Glutamatergic neuron (in vitro differentiated cells): ENCODE measurements around the gene OR4F15. TPM values are rescaled to one million over a fixed set of nuclear protein-coding genes. Genes with fewer than 3 reads are reported as not detected.
"Not testable (repeated sequence)": the region's sequence is repeated elsewhere in the genome, so short reads cannot be mapped to it uniquely, and the experiment has no call there.

Experiments used
- DNase-seq: peaks from one replicate; pipeline ENCODE4 v3.0.0; 2022
- H3K27ac Mint-ChIP-seq: one replicate; pipeline ENCODE4 v1.8.0; 2020; ENCODE audit warnings: mild to moderate bottlenecking, mixed read lengths, inconsistent platforms; ENCODE audit not compliant: unreplicated experiment
- H3K27me3 Mint-ChIP-seq: one replicate; pipeline ENCODE4 v1.8.0; 2020; ENCODE audit warnings: mild to moderate bottlenecking, moderate library complexity, mixed read lengths, inconsistent platforms; ENCODE audit not compliant: unreplicated experiment
- H3K36me3 Mint-ChIP-seq: one replicate; pipeline ENCODE4 v1.8.0; 2020; ENCODE audit warnings: mild to moderate bottlenecking, mixed read lengths, inconsistent platforms; ENCODE audit not compliant: unreplicated experiment
- H3K4me1 Mint-ChIP-seq: one replicate; pipeline ENCODE4 v1.8.0; 2020; ENCODE audit warnings: mild to moderate bottlenecking, low read depth, mixed read lengths, inconsistent platforms; ENCODE audit not compliant: unreplicated experiment
- H3K4me3 Mint-ChIP-seq: one replicate; pipeline ENCODE4 v1.8.0; 2020; ENCODE audit warnings: mild to moderate bottlenecking, mixed read lengths, inconsistent platforms; ENCODE audit not compliant: unreplicated experiment
- H3K9me3 Mint-ChIP-seq: one replicate; pipeline ENCODE4 v1.8.0; 2020; ENCODE audit warnings: mild to moderate bottlenecking, moderate library complexity, mixed read lengths, inconsistent platforms; ENCODE audit not compliant: unreplicated experiment
- total RNA-seq: library from RNA; stranded (reverse); fragmentation: NEBNext Ultra II Directional; extraction: Animal tissue kit (Norgen Biotek cat#: 25700); gene quantifications from one replicate; pipeline ENCODE4 v1.2.1, GENCODE V29; 2021; ENCODE audit not compliant: unreplicated experiment
- TF ChIP-seq, protein P1 (sequence below): fragments of 200-600 bp; sonication (generic); IDR thresholded peaks from one replicate; pipeline ENCODE4 v1.5.0; 2021; ENCODE audit not compliant: partially characterized antibody, unreplicated experiment

The OR4F15 gene
- total RNA-seq, 1 donor from 2014 or later = not detected

- H3K36me3 Mint-ChIP-seq = no peaks in the 10 kb centered on the region
- peaks cover 3% of the 10 kb centered on the region for H3K9me3 Mint-ChIP-seq
- H3K27me3 Mint-ChIP-seq = peaks cover 8% of the 10 kb centered on the region
- H3K27ac Mint-ChIP-seq = no peak overlapping the region
- TF ChIP-seq, protein P1, sequence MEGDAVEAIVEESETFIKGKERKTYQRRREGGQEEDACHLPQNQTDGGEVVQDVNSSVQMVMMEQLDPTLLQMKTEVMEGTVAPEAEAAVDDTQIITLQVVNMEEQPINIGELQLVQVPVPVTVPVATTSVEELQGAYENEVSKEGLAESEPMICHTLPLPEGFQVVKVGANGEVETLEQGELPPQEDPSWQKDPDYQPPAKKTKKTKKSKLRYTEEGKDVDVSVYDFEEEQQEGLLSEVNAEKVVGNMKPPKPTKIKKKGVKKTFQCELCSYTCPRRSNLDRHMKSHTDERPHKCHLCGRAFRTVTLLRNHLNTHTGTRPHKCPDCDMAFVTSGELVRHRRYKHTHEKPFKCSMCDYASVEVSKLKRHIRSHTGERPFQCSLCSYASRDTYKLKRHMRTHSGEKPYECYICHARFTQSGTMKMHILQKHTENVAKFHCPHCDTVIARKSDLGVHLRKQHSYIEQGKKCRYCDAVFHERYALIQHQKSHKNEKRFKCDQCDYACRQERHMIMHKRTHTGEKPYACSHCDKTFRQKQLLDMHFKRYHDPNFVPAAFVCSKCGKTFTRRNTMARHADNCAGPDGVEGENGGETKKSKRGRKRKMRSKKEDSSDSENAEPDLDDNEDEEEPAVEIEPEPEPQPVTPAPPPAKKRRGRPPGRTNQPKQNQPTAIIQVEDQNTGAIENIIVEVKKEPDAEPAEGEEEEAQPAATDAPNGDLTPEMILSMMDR = no peak
- H3K4me3 Mint-ChIP-seq = no peak overlapping the region
- no peaks in the 10 kb centered on the region for H3K4me1 Mint-ChIP-seq
- DNase-seq = no peak
Observed at GRCh38 chr15:101772921-101773320, 39.1 kb upstream of the OR4F15 start.

GRCh38 chr15:101773496-101774100 lies 38.4 kb upstream of the OR4F15 start:
- no peak overlapping the region for H3K27ac Mint-ChIP-seq
- no peak overlapping the region for H3K4me3 Mint-ChIP-seq
- DNase-seq = no peak
- no peaks in the 10 kb centered on the region for H3K4me1 Mint-ChIP-seq
- H3K27me3 Mint-ChIP-seq = peaks cover 8% of the 10 kb centered on the region
- H3K9me3 Mint-ChIP-seq = peaks cover 3% of the 10 kb centered on the region
- TF ChIP-seq, protein P1 = no peak
- no peaks in the 10 kb centered on the region for H3K36me3 Mint-ChIP-seq

- H3K36me3 Mint-ChIP-seq = no peaks in the 10 kb centered on the region
- no peak overlapping the region for H3K27ac Mint-ChIP-seq
- peaks cover 10% of the 10 kb centered on the region for H3K27me3 Mint-ChIP-seq
- H3K4me1 Mint-ChIP-seq = no peaks in the 10 kb centered on the region
- DNase-seq = no peak
- H3K4me3 Mint-ChIP-seq = no peak overlapping the region
- TF ChIP-seq, protein P1 = no peak
- peaks cover 4% of the 10 kb centered on the region for H3K9me3 Mint-ChIP-seq
Observed at GRCh38 chr15:101775136-101775535, 36.9 kb upstream of the OR4F15 start.

- not testable (repeated sequence) for H3K27me3 Mint-ChIP-seq, H3K9me3 Mint-ChIP-seq, H3K27ac Mint-ChIP-seq, H3K4me1 Mint-ChIP-seq, DNase-seq, H3K36me3 Mint-ChIP-seq, H3K4me3 Mint-ChIP-seq
Observed at GRCh38 chr15:101778576-101778975, 33.4 kb upstream of the OR4F15 start.

- H3K4me3 Mint-ChIP-seq = not testable (repeated sequence)
Observed at GRCh38 chr15:101780225-101780624, 31.8 kb upstream of the OR4F15 start.

GRCh38 chr15:101781928-101782327 lies 30.1 kb upstream of the OR4F15 start:
- TF ChIP-seq, protein P1 = no peak
- no peak overlapping the region for H3K4me3 Mint-ChIP-seq
- H3K27ac Mint-ChIP-seq = no peak overlapping the region
- H3K4me1 Mint-ChIP-seq = no peaks in the 10 kb centered on the region
- H3K36me3 Mint-ChIP-seq = no peaks in the 10 kb centered on the region
- H3K9me3 Mint-ChIP-seq = peaks cover 2% of the 10 kb centered on the region
- no peak for DNase-seq
- H3K27me3 Mint-ChIP-seq = peaks cover 2% of the 10 kb centered on the region

More at GRCh38 chr15:101780225-101780624, 31.8 kb upstream of the OR4F15 start:
- H3K27me3 Mint-ChIP-seq, H3K27ac Mint-ChIP-seq, H3K4me1 Mint-ChIP-seq, DNase-seq, H3K9me3 Mint-ChIP-seq, H3K36me3 Mint-ChIP-seq: not testable (repeated sequence)
